ENCODE results near the gene PTMA. TPM values are rescaled to one million over a fixed set of nuclear protein-coding genes. Genes with fewer than 3 reads are reported as not detected.

Gene PTMA
- total RNA-seq, 1 experiment from 2014 or later, result 1,354 TPM

- CTCF ChIA-PET, result interaction anchor here (0.8 to 2.8 kb wide), 12 partner anchors 8 to 70 kb away, joined by 3 to 29 read pairs (median 6); partner anchors contain the start of gene PTMA
- no peaks in the 10 kb centered on the region for H3K27me3 Mint-ChIP-seq (ENCODE audit: unreplicated experiment)
- peaks cover 35% of the 10 kb centered on the region for H3K36me3 Mint-ChIP-seq (ENCODE audit: insufficient read depth, unreplicated experiment)
- intact Hi-C loops (cut with micrococcal nuclease; ENCODE audit: unreplicated experiment), result loop anchor here (1.0 to 2.0 kb wide), 2 partner anchors 26 to 62 kb away; no protein-coding TSS in a partner anchor
- no peaks in the 10 kb centered on the region for H3K9me3 Mint-ChIP-seq (ENCODE audit: low read depth, unreplicated experiment)
- H3K4me1 Mint-ChIP-seq (ENCODE audit: low read depth, unreplicated experiment), result peaks cover 38% of the 10 kb centered on the region
- peak overlapping the region; percentile 88 for H3K27ac Mint-ChIP-seq (ENCODE audit: unreplicated experiment)
- peak; percentile 87 for DNase-seq
- H3K4me3 Mint-ChIP-seq (ENCODE audit: low read depth, unreplicated experiment), result no peak overlapping the region
- no TSS peak for BruUV-seq (replicated peaks)
- peak; percentile 81 for TF ChIP-seq CTCF (IDR thresholded peaks at IDR 0.05; ENCODE audit: unreplicated experiment)
Measured at GRCh38 chr2:231674587-231675338, 33.6 kb upstream of the PTMA start.

- no peak for DNase-seq
- peaks cover 40% of the 10 kb centered on the region for H3K4me1 Mint-ChIP-seq (ENCODE audit: low read depth, unreplicated experiment)
- peaks cover 45% of the 10 kb centered on the region for H3K36me3 Mint-ChIP-seq (ENCODE audit: insufficient read depth, unreplicated experiment)
- intact Hi-C loops (cut with micrococcal nuclease; ENCODE audit: unreplicated experiment), result no loop called here
- TF ChIP-seq CTCF (IDR thresholded peaks at IDR 0.05; ENCODE audit: unreplicated experiment), result no peak
- H3K27me3 Mint-ChIP-seq (ENCODE audit: unreplicated experiment), result no peaks in the 10 kb centered on the region
- H3K4me3 Mint-ChIP-seq (ENCODE audit: low read depth, unreplicated experiment), result no peak overlapping the region
- CTCF ChIA-PET, result interaction anchor here (0.9 to 2.3 kb wide), 4 partner anchors 26 to 64 kb away, joined by 5 to 23 read pairs (median 11); no protein-coding TSS in a partner anchor
- no peak overlapping the region for H3K27ac Mint-ChIP-seq (ENCODE audit: unreplicated experiment)
- no TSS peak for BruUV-seq (replicated peaks)
- H3K9me3 Mint-ChIP-seq (ENCODE audit: low read depth, unreplicated experiment), result no peaks in the 10 kb centered on the region
Measured at GRCh38 chr2:231676243-231676642, 32.1 kb upstream of the PTMA start.

- H3K27ac Mint-ChIP-seq (ENCODE audit: unreplicated experiment), result no peak overlapping the region
- H3K36me3 Mint-ChIP-seq (ENCODE audit: insufficient read depth, unreplicated experiment), result peaks cover 51% of the 10 kb centered on the region
- peaks cover 45% of the 10 kb centered on the region for H3K4me1 Mint-ChIP-seq (ENCODE audit: low read depth, unreplicated experiment)
- no peaks in the 10 kb centered on the region for H3K27me3 Mint-ChIP-seq (ENCODE audit: unreplicated experiment)
- peak; percentile 92 for TF ChIP-seq CTCF (IDR thresholded peaks at IDR 0.05; ENCODE audit: unreplicated experiment)
- CTCF ChIA-PET, result interaction anchor here (0.8 to 2.2 kb wide), 9 partner anchors 9 to 118 kb away, joined by 3 to 78 read pairs (median 5); no protein-coding TSS in a partner anchor
- BruUV-seq (replicated peaks), result no TSS peak
- DNase-seq, result peak; percentile 83
- intact Hi-C loops (cut with micrococcal nuclease; ENCODE audit: unreplicated experiment), result loop anchor here (1.0 kb wide), 1 partner anchor 38 kb away; no protein-coding TSS in a partner anchor
- no peaks in the 10 kb centered on the region for H3K9me3 Mint-ChIP-seq (ENCODE audit: low read depth, unreplicated experiment)
- H3K4me3 Mint-ChIP-seq (ENCODE audit: low read depth, unreplicated experiment), result no peak overlapping the region
Measured at GRCh38 chr2:231677632-231678104, 30.7 kb upstream of the PTMA start.

GRCh38 chr2:231679908-231680284 is 28.4 kb upstream of the PTMA start:
- CTCF ChIA-PET, result interaction anchor here (0.5 to 2.1 kb wide), 4 partner anchors 17 to 61 kb away, joined by 3 to 6 read pairs (median 4); no protein-coding TSS in a partner anchor
- peak overlapping the region; percentile 85 for H3K27ac Mint-ChIP-seq (ENCODE audit: unreplicated experiment)

More at GRCh38 chr2:231679908-231680284, 28.4 kb upstream of the PTMA start:
- intact Hi-C loops (cut with micrococcal nuclease; ENCODE audit: unreplicated experiment), result no loop called here
- Mint-ChIP-seq H3K4me3 (ENCODE audit: low read depth, unreplicated experiment) (peak overlapping the region; percentile 68), H3K27me3 (ENCODE audit: unreplicated experiment) (no peaks in the 10 kb centered on the region), H3K36me3 (ENCODE audit: insufficient read depth, unreplicated experiment) (peaks cover 30% of the 10 kb centered on the region), H3K9me3 (ENCODE audit: low read depth, unreplicated experiment) (no peaks in the 10 kb centered on the region), H3K4me1 (ENCODE audit: low read depth, unreplicated experiment) (peaks cover 26% of the 10 kb centered on the region)
- no TSS peak for BruUV-seq (replicated peaks)
- TF ChIP-seq CTCF (IDR thresholded peaks at IDR 0.05; ENCODE audit: unreplicated experiment), result no peak
- DNase-seq, result no peak
